Posterior cingulate gyrus (tissue), 11 donors: ENCODE measurements around the gene GAS2L3.
"Not testable (repeated sequence)": the region's sequence is repeated elsewhere in the genome, so short reads cannot be mapped to it uniquely, and the experiment has no call there.

Experiments used
- DNase-seq, 10 donors: peaks; one replicate each; pipeline versions ENCODE4 v3.0.0 to v3.0.0-alpha.2; 2020 to 2021; ENCODE audit warnings: mixed read lengths in 3 of 10
- intact Hi-C: fragments of 100-400 bp; cut with DNase I; formaldehyde crosslinking; loops from one replicate; pipeline ENCODE4 v1.15.1; 2023

The GAS2L3 gene

DNA sequence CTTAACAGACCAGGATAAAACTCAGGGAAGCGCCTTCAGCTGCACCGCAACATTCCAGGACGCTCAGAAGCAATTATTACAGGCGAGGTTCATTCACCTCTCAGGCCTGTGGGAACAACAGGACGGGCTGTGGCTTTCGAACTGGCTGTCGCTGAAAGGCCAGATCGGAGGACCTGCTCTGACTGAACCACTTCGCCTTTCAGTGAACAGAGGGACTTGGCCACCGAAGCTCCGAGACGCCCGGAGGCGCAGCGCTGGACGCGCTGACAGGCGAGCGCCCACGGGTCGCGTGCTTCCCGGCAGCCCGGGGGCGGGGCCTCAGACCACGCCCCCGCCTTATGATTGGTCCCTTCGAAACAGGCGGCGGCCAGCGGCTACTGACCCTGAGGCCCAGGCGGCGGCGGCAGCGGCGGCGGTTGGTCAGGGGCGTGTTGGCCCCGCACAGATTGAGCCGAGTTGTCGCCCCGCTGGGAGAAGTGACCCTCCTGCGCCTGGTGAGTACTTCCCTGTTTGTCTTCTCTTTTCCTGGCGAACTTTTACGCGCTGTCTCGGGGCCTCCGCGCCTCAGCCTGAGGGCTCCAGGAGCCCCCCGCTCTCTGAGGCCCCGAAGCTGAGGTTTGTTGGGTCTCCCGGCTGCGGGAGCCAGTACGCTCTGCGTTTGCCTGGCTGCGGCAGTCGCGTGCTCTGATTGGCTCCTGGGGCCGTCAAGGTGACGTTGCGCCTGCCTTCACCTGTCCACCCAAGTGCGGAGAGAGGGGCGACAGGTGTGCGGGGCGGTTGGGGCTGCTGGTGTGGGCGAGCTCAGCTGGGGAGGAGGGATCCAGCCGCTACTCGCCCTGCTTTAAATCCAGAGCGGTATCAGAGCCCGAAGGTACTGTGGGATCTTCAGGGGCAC is at the start of gene GAS2L3:
Gene GAS2L3 (plus strand): TSS at position 393 of the 895 bp plus-strand sequence. CDS start 21,221 bp downstream, outside the sequence.
- intact Hi-C loops, result no loop called here
- peak; percentile 49 to 97 (median 81) for DNase-seq

DNA sequence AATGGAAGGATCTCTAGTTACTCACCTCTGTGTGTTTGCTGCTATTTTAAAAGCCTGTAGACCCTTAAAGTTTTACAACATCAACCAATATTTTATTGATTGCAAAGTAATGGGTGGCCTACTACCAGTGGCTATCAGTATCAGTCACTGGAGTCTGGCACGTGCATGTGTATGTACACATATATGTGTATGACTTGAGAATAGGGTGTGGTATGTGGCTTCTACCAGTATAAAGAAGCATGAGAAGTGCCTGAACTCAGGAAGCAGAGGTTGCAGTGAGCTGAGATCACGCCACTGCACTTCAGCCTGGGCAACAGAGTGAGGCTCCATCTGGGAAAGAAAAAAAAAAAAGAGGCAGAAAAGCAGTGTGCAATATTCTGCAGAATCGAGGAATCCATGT is 45.5 kb upstream of the GAS2L3 start:
- intact Hi-C loops, result no loop called here
- DNase-seq, result no peak

DNA sequence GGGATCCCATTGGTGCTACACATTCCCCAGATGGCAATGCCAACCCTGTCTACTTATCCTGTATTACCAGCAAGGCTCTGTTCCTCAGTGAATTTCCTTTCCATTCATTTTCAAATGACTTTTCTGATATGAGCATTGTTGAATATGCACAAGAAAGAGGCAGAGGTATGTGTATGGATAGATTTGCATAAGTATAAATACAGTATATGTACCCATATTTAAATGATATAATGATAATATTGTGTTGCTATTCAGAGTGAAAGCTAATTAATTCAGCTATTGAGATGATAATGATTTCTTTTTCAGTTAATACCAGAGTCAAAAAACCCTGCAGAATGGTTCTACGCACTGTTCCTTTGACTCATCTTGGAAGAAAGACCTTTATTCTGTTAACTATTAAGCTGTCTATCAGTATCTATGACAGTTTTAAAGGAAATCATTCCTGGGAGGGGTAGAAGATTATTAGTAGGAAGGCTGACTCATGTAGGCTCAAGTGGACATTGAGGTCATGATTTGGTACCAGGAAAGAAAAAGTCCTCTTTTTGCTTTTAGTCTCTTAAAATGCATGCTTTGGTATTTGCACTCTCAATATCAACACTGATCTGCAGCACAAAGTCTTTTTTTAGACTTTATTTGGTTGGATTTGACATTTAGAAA is 44.9 kb upstream of the GAS2L3 start:
- no peak for DNase-seq
- intact Hi-C loops, result no loop called here

DNA sequence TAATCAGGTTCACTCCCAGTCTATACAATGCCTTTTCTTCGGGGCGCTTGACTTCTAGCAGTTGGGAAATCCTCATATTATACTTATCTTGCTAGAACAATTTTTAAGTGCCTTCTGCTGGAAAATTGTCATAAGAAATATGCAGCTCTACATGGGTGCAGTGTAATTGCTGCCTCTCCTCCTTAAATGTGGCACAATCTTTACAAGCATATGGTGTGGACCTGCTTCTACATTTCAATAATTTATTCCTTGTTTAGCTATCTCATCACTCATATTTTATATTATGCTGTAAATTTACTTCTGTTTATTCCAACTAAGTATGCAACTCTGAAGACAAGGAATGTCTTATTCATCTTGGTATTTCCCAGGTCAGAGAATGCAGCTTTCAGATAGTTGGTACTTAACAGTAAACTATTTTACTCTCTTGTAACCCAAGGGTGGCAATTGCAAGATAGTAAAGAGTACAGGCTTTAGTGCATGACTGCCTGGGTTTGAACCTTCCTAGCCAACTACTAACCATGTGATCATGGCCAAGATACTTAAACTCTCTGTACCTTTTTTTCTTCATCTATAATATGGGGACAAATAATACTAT is 43.6 kb upstream of the GAS2L3 start:
- intact Hi-C loops, result no loop called here
- no peak for DNase-seq

DNA sequence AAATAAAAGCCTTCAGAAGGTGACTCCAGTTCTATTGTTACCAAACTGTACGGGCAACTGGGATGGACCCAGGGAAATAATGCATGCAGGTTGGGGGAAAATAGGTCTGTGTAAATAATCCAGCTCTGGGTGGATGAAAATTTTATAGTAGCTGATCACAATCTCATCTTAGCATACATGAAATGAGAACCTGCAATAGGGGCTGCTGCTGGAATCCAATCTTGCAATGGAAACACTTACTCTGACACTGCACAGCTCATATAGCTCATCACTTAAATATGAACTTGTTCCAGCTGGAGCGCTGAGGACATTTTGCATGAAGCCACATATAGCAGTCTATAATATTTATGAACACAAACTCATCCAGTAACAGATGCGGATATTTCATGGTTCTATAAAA is 40.1 kb upstream of the GAS2L3 start:
- no peak for DNase-seq
- intact Hi-C loops, result no loop called here

DNA sequence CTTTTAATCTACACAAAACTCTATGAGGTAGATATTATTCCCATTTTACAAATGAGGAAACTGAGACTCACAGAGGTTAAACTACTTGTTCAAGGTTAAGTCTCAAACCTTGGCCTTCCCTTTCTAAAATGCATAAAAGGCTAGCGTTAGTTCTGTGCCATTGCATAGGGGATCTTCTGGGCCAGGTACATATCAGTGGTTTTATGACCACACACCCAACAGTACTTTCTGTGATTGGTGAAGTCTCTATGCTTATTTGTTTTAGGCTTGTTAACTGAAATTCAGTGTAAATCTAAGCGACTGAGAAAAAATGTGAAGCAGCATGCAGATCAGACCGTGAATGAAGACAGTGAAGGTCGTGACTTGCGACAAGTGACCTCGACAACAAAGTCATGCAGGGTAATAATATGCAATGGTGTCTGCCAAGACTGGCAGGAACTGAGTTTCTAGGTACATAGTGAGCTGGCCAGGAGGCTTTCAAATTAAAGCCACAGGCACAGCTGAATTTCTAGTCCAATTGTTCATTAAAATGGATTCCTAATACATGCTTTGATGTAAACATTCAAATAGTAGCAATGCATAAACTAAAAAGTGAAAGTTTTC is 38.8 kb upstream of the GAS2L3 start:
- DNase-seq, result no peak
- intact Hi-C loops, result no loop called here

DNA sequence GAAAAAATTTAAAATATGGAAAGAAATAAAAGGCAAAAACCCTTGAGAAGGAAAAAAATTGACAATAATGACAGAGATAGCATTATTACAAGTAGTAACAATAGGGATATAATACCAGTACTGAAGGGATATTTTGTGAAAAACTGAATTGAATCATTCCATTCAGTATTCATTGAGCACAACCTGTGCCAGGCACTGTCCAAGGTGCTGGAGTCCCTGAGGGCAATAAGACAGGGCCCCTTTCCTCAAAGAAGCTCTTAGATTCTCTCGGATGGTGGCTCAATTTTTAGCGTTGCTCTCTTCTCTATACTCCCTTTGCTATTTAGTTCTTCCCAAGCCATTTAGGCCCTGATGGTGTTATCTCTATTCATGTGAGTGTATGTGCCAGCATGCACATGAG is 34.3 kb upstream of the GAS2L3 start:
- intact Hi-C loops, result no loop called here
- DNase-seq, result no peak

DNA sequence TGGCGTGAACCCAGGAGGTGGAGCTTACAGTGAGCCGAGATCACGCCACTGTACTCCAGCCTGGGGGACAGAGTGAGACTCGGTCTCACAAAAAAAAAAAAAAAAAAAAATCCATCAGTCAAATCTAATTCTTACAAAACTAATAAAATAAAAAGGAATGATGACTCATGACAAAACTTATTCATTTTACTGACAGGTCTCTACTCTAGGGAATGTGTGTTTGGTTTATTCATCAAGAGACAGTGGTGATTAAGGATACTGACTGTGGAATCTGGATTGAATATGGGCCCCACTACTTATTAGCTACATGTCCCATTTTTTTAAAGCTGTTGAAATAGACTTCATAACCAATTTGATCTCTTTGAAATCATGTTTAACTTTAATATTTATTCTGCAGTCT is 29.3 kb upstream of the GAS2L3 start:
- intact Hi-C loops, result no loop called here
- DNase-seq, result no peak

DNA sequence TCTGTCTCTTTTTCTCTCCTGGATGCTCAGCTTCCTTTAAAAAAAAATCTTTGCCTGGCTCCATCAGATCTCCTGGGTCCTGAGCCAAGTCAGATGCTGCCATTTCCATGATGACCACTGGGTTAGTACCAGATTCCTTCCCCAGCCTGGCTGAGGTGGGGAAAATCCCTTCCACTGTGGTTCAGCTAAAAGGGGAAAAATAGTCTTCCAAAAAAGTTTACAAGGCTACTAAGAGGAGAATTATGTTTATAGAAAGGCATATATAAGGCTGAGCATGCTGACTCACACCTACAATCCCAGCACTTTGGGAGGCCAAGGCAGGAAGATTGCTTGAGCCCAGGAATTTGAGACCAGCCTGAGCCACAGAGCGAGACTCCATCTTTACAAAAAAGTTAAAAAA is 28.4 kb upstream of the GAS2L3 start:
- intact Hi-C loops, result no loop called here
- no peak for DNase-seq

DNA sequence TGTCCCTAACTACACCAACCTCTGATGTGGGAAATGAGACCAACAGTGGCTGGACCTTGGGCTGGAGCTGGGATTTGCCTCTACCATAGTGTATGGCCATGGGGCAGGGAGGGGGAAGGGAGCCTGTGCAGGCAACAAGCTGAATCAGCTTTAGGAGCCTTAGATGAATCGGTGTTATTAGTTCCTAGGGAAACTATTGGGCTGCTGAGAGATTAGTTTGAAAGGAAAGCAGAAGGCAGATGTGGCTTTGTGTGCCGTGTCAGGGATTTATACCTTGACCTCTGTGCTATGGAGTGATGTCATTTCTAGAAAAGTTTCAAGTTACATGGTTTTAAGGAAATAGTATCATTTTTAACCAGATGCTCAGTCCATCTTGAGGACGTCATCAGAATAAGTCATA is 19.5 kb upstream of the GAS2L3 start:
- intact Hi-C loops, result loop anchor here (1.0 to 2.0 kb wide), 2 partner anchors 206 to 319 kb away; no protein-coding TSS in a partner anchor
- DNase-seq, result no peak

DNA sequence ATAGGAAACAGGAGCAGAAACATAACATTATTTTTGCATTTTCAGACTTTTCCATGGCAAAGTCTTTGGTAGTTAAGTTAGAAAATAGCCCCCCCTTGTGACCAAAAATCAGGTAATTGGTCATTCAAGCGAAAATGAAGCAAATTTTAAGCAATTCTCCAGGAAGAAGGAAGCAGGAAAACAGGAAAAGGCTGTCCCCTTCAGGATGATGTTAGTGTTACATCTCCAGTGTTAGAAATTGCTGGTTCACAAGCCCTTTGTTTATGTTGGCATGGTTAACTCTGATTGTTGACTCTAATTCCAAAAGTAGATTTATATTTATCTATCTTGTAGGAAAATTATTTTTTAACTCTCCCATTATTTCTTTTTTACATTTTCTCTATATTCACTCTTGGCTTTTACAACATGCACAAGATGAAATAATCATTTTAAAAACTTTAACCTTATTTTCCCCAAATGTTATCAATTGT is 18.8 kb upstream of the GAS2L3 start:
- intact Hi-C loops, result loop anchor here (1.0 to 2.0 kb wide), 2 partner anchors 206 to 320 kb away; no protein-coding TSS in a partner anchor
- DNase-seq, result no peak

DNA sequence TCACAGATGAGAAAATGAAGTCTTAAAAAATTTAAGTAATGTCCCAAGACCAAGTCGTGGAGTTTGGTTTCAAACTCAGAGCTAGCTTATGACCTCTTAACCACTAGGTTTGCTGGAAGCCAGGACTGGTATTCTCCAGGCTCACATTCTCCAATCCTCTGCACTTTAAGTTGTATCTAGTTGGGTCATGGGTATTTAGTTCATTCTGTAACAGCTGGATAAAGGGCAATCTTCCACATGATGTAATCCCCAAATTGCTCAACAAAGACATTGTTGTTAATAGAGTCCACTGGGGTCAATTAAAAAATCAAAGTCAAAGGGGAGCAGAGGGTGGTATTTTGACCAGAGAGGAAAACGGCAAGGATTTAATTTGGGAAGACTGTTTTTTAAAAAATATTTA is 17.8 kb upstream of the GAS2L3 start:
- intact Hi-C loops, result loop anchor here (2.0 kb wide), 1 partner anchor 321 kb away; no protein-coding TSS in a partner anchor
- no peak for DNase-seq

DNA sequence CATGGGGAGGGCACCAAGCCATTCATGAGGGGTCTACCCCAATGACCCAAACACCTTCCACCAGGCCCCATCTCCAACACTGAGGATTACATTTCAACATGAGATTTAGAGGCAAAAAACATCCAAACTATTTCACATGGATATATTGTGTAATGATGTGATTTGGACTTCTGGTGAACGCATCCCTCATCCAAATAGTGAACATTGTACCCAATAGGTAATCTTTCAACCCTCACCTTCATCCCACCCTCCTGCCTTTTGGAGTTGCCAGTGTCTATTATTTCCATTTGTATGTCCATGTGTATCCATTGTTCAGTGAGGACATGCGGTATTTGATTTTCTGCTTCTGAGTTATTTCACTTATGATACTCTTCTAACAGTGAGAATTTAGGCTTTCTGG is 16.1 kb upstream of the GAS2L3 start:
- DNase-seq, result no peak
- intact Hi-C loops, result no loop called here

DNA sequence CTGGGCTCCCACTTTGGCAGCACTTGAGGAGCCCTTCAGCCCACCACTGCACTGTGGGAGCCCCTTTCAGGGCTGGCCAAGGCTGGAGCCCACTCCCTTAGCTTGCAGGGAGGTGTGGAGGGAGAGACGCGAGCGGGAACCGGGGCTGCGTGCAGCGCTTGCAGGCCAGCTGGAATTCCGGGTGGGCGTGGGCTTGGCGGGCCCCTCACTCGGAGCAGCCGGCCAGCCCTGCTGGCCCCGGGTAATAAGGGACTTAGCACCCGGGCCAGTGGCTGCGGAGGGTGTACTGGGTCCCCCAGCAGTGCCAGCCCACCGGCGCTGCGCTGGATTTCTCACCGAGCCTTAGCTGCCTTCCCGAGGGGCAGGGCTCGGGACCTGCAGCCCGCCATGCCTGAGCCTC is 14.2 kb upstream of the GAS2L3 start:
- DNase-seq, intact Hi-C loops: not testable (repeated sequence)

DNA sequence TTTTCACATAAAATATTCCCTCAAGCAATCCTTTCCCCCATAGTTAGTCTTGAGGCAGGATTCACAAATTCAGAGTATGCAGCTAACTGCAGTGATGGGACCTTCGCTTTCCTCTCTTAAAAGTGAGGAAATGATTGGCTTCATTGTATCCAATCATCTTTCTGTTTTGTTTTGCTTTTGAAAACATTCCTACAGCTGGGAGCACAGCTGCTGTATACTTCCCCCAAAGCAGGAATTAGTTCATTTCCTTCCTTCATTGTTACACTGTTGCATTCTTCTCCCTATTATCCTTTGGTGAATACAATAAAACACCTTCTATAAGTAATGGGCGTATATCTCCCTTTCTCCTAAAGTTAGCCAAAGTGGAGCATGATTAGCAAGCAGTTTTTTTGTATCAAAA is 9.4 kb upstream of the GAS2L3 start:
- no peak for DNase-seq
- intact Hi-C loops, result no loop called here

DNA sequence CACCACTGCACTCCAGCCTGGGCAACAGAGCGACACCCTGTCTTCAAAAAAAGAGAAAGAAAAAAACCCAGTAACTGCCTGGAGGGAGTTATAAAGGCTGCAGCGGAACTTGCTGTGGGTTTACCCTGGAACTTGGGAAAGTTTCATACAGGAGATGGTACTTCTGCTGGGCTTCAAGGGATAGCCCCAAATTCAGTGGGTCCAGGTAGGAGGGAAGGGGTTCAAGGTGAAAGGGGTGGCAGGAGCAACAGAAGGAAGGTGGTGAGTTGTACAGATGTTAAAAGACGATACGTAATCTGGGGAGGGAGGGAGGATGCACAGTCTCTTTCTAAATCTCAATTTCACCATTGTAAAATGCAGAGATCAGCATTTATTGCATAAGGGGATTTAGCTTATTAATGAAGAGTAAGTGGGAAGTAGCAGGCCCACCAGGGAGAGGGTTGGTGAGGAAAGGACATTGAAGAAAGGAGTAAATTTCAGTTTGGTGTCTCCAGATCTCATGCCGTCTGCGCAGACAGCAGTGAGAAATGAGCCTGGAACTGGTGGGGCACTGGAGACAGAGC is 8.5 kb upstream of the GAS2L3 start:
- intact Hi-C loops, result no loop called here
- no peak for DNase-seq

DNA sequence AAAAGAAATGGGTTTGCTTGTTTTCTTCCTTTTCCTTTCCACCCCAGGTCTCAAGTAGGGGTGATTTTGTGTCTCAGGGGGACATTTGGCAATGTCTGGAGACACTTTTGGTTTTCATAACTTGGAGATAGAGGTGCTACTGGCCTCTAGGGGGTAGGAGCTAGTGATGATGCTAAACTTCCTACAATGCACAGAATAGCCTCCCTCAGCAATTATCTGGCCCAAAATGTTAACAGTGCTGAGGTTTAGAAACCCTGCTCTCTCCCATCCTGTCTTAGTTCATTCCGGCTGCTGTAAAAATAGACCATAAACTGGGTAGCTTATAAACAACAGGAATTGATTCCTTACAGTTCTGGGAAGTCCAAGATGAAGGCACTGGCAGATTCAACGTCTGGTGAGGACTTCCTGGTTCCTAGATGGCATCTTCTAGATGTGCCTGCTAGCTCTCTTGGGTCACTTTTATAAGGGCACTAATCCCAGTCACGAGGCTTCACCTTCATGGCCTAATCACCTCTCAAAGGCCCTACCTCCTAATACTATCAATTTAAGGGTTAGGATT is 7.4 kb upstream of the GAS2L3 start:
- DNase-seq, result no peak
- intact Hi-C loops, result no loop called here

DNA sequence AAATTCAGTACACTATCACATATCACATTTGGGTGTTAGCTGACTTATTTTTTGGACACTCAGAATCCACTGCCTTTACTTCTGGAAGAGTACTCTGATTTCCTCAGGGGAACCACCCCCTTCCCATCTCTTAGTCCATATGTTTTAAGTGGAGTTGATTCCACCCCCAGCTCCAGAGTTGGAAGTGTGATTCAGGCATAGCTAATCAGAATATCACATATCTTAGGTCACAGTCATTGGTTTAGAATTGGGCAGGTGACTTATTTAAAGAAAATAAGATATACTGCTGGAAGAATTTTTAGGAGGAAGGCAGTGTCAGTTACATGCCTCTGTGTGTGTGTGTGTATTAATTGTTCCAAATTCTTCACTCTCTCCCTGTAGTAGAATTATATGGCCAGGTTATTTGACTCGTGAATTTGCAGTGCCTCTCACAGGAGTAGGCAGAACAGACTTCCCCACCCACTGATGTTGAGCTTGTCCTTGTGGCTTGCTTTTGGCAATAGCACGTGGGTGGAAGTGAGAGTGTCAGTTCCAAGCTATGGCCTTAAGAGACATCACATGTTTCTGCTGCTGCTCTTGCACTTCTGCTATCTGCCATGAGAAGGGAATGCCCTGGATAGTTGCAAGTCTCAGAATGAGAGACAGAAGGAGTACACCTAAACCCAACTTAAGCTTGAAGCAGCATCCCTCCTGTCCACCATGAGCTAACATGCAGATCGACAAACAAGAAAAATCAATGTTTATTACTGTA is 6.4 kb upstream of the GAS2L3 start:
- DNase-seq, result peak in 4 of 10 donors; percentile 22 to 81 (median 24)
- intact Hi-C loops, result no loop called here

DNA sequence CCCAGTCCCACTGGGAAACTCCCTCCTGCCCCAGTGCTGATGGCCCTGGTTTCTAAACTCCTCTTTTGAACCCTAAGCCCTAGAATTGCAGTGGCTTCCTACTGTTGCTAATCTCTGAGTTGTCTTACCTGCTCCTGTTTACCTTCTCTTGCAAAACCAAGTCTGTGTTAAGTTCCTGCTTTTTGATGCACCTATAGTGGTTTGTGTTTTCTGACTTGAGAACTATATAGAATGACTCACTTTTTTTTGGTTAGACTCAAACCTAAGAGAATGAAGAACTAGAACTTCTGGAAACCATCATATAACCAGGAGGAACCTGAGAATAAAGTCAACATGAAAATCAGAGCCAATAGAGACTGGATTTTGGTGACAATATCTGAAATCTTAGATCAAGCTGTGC is 5.5 kb upstream of the GAS2L3 start:
- intact Hi-C loops, result no loop called here
- no peak for DNase-seq

DNA sequence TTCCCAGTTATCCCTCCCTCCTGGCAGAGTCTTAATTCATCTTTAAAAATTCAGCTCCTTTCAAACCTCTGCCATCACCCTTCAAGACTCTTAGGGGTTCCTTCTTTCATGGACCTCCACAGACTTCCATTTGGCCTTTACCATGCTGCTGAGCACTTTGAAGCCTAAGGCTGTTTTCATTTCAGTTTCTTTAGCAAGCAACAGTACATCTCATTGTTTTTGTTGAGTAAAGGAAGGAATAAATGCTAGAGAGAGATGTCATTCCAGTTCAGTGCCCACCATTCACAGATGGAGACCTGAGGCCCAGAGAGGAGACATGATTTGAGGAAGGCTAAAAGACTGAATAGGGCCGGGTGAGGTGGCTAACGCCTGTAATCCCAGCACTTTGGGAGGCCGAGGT is 1.3 kb upstream of the GAS2L3 start:
- intact Hi-C loops, result no loop called here
- no peak for DNase-seq
